OCI-LY7 (cell line): ENCODE results near the gene WDR38. TPM values are rescaled to one million over a fixed set of nuclear protein-coding genes. Genes with fewer than 3 reads are reported as not detected.

ENCODE experiments used
- BruUV-seq: library from RNA; stranded (reverse); fragments of 400-500 nt; replicated peaks from 2 replicates; lab custom pipeline; 2021; lab: Mats Ljungman, UMichigan
- CTCF ChIA-PET: fragments of 300-600 bp; sonication (Branson Sonifier 250); formaldehyde crosslinking; loops from one replicate; lab custom pipeline; 2022; ENCODE audit warnings: antibody characterized with exemption; ENCODE audit not compliant: unreplicated experiment; lab: Charles Lee
- POLR2A ChIA-PET: fragments of 300-600 bp; sonication (Branson Sonifier 250); formaldehyde crosslinking; loops from one replicate; lab custom pipeline; 2022; ENCODE audit warnings: antibody characterized with exemption; lab: Charles Lee
- DNase-seq: peaks from one replicate; pipeline ENCODE4 v3.0.0-alpha.2; 2015; ENCODE audit warnings: low spot score
- H2AFZ ChIP-seq: fragments of 200-600 bp; sonication (generic), shearing (Covaris generic); 2 replicates; pipeline ENCODE4 v1.6.1; 2014; ENCODE audit warnings: mild to moderate bottlenecking, antibody characterized with exemption, low read length, moderate library complexity
- H3K27ac ChIP-seq: fragments of 200-600 bp; sonication (generic); 2 replicates; pipeline ENCODE4 v1.5.1; 2014; ENCODE audit warnings: mixed run types, low read depth, mild to moderate bottlenecking, moderate library complexity, low read length, inconsistent platforms; ENCODE audit not compliant: poor library complexity, severe bottlenecking
- H3K36me3 ChIP-seq: fragments of 200-600 bp; sonication (generic); 2 replicates; pipeline ENCODE4 v1.6.1; 2014; ENCODE audit warnings: mild to moderate bottlenecking, antibody characterized with exemption, low read length, moderate library complexity, mixed read lengths; ENCODE audit not compliant: insufficient read depth
- H3K4me1 ChIP-seq: fragments of 200-600 bp; sonication (generic); 2 replicates; pipeline ENCODE4 v1.5.1; 2014; ENCODE audit warnings: mild to moderate bottlenecking, low read length; ENCODE audit not compliant: insufficient read depth, poor library complexity, severe bottlenecking
- H3K4me2 ChIP-seq: fragments of 200-600 bp; sonication (generic); 2 replicates; pipeline ENCODE4 v1.6.1; 2014; ENCODE audit warnings: mild to moderate bottlenecking, low read length
- H3K4me3 ChIP-seq: fragments of 200-600 bp; sonication (generic); 2 replicates; pipeline ENCODE4 v1.5.1; 2014; ENCODE audit warnings: mild to moderate bottlenecking, low read depth, low read length; ENCODE audit not compliant: poor library complexity, severe bottlenecking
- H3K79me2 ChIP-seq: fragments of 200-600 bp; sonication (generic); 2 replicates; pipeline ENCODE4 v1.6.1; 2016; ENCODE audit warnings: low read depth, mild to moderate bottlenecking, low read length, moderate library complexity, mixed read lengths; ENCODE audit not compliant: insufficient read depth
- H3K9me2 ChIP-seq: fragments of 200-600 bp; sonication (generic); 2 replicates; pipeline ENCODE4 v1.6.1; 2016; ENCODE audit warnings: mild to moderate bottlenecking, low read length, mixed read lengths; ENCODE audit not compliant: insufficient read depth
- H3K9me3 ChIP-seq: fragments of 200-600 bp; sonication (generic); 2 replicates; pipeline ENCODE4 v1.6.1; 2014; ENCODE audit warnings: mild to moderate bottlenecking, mixed run types, low read length, mixed read lengths
- H4K20me1 ChIP-seq: fragments of 200-600 bp; sonication (generic); 2 replicates; pipeline ENCODE4 v1.6.1; 2014; ENCODE audit warnings: mild to moderate bottlenecking, antibody characterized with exemption, low read length, moderate library complexity, mixed read lengths; ENCODE audit not compliant: insufficient read depth
- CTCF ChIP-seq: fragments of 200-600 bp; sonication (generic); conservative IDR thresholded peaks from 2 replicates; pipeline ENCODE4 v1.5.1; 2014; ENCODE audit warnings: mild to moderate bottlenecking, antibody characterized with exemption, low read length, moderate library complexity, mixed read lengths
- EZH2phosphoT487 ChIP-seq: fragments of 200-600 bp; sonication (generic); IDR thresholded peaks from 2 replicates; pipeline ENCODE4 v1.6.1; 2018; ENCODE audit warnings: low read depth, borderline replicate concordance, mild to moderate bottlenecking, mixed run types, antibody characterized with exemption, low read length, moderate library complexity, mixed read lengths
- intact Hi-C: fragments of 100-400 bp; cut with micrococcal nuclease; formaldehyde crosslinking; loops from one replicate; pipeline ENCODE4 v1.10.0; 2022; ENCODE audit not compliant: unreplicated experiment
- total RNA-seq, 2 experiments: library from RNA; depleted of rRNA in 1 of 2; stranded (reverse); fragments of >200 nt in 1 of 2; shearing (Covaris generic) in 1 of 2; gene quantifications; 2 replicates each; pipeline ENCODE4 v1.2.3, GENCODE V29; 2014 to 2022

The WDR38 gene
- total RNA-seq, 2 experiments from 2014 or later: not detected

- Histone ChIP-seq H3K9me3 (no peaks in the 10 kb centered on the region), H3K4me3 (no peak overlapping the region), H3K79me2 (no peaks in the 10 kb centered on the region), H3K4me2 (no peak overlapping the region), H3K27ac (no peak overlapping the region), H3K9me2 (no peaks in the 10 kb centered on the region), H3K36me3 (no peaks in the 10 kb centered on the region), H2AFZ (no peak overlapping the region), H4K20me1 (no peaks in the 10 kb centered on the region), H3K4me1 (peaks cover 35% of the 10 kb centered on the region)
- DNase-seq: no peak
- CTCF ChIA-PET: no interaction called here
- TF ChIP-seq EZH2phosphoT487 (no peak), CTCF (no peak)
- POLR2A ChIA-PET: no interaction called here
- BruUV-seq: no TSS peak
- intact Hi-C loops: no loop called here
Observed at GRCh38 chr9:124820698-124821623, 32.3 kb upstream of the WDR38 start.

- POLR2A ChIA-PET: interaction anchor here (1.0 kb wide), 1 partner anchor 11 kb away, joined by 4 read pairs; no protein-coding TSS in a partner anchor
- BruUV-seq: no TSS peak
- Histone ChIP-seq H3K9me3 (no peaks in the 10 kb centered on the region), H3K79me2 (no peaks in the 10 kb centered on the region), H4K20me1 (no peaks in the 10 kb centered on the region), H3K9me2 (no peaks in the 10 kb centered on the region), H3K4me2 (no peak overlapping the region), H2AFZ (no peak overlapping the region), H3K36me3 (no peaks in the 10 kb centered on the region), H3K4me3 (no peak overlapping the region), H3K4me1 (peaks cover 17% of the 10 kb centered on the region), H3K27ac (no peak overlapping the region)
- TF ChIP-seq EZH2phosphoT487 (no peak), CTCF (no peak)
- CTCF ChIA-PET: no interaction called here
- DNase-seq: no peak
- intact Hi-C loops: no loop called here
Observed at GRCh38 chr9:124828489-124829333, 24.5 kb upstream of the WDR38 start.
